GM18907 (cell line): ENCODE measurements around the gene VSX1.

Source experiments
- ATAC-seq: cut with Tn5 transposase; IDR thresholded peaks from one replicate; pipeline ENCODE4 v1.9.1; 2021; ENCODE audit warnings: mild to moderate bottlenecking, moderate library complexity; ENCODE audit not compliant: unreplicated experiment

Gene VSX1

DNA sequence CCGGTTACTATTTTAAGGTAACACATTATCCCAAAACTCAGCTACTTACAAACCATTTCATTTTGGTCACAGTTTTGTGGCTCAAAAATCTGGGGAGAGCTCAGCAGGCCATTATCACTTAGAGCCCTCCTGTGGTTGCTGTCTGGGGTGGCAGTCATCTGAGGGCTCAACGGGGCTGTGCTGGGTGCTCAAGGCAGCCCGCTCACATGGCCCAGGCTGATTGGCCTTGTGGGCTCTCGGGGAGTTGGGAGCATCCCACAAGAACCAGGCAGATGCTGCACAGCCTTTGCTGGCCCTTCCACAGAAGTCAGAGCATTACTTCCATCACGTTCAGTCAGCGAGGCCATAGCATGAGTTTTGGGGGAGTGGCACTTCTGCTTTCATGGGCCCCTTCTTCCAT lies 6.3 kb upstream of the VSX1 start:
- no peak for ATAC-seq

DNA sequence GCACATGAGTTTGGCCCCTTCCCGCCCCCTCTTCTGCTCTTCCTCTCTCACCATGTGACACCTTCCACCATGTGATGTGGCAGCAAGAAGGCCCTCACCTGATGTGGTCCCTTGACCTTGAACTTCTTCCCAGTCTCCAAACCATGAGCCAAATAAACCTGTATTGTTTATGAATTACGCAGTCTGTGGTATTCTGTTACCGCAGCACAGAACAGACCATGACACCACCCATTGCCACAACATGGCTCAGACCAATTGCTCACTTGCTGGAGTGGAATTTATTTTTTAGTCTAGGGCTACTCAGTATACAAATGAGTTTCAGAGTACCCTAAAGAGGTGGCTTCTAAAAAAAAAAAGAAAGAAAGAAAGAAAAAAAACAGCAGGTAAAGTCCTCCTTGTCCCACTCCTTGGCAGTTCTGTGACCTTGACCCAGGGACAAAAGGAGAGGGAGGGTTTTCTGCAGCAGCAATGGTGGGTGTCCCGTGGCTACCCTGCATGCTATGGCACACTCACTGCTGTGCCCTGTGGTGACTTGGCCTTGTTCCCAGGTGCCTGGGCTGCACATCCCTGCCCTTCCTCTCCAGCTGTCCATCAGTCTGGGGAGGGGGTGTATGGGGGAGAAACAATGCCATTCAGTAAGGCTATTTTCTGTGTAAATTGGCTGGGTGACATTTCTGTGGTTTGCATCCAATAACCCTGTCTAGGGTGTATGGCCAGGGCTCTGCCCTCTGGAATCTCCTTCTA lies 5.4 kb upstream of the VSX1 start:
- no peak for ATAC-seq

DNA sequence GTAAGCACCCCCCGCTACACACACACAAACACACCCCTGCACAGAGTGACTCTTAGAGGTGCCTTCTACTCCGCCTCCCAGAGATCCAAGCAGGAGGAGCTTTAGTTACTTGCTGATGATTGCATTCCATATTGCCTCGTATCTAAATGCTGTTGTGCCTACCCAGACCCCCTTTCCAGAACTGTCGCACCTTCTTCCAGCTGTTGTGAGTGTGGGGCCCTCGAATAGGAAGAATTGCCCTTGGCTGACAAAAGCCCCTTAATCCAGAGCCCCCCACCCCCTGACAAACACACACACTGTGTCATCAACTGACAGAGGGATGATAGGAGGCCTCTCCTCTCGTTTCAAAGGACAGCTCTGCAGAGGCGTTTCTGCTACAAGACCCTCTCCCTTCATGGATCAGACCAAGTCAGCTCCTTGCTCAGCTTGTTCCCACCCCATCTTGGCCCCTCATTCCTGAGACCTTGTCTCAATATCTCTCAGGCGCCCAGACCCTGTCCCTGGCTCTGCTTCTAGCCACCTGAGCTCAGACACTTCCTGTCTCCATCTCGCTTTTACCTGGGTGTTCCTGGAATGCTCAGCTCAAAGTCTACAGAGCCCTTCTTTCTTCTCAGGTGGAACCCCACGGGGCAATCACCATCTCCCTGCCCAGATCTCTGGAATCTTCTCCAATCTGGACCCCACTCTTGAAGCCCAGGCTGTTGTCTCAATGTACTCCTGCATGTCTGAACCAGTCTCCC lies 4.0 kb upstream of the VSX1 start:
- no peak for ATAC-seq

DNA sequence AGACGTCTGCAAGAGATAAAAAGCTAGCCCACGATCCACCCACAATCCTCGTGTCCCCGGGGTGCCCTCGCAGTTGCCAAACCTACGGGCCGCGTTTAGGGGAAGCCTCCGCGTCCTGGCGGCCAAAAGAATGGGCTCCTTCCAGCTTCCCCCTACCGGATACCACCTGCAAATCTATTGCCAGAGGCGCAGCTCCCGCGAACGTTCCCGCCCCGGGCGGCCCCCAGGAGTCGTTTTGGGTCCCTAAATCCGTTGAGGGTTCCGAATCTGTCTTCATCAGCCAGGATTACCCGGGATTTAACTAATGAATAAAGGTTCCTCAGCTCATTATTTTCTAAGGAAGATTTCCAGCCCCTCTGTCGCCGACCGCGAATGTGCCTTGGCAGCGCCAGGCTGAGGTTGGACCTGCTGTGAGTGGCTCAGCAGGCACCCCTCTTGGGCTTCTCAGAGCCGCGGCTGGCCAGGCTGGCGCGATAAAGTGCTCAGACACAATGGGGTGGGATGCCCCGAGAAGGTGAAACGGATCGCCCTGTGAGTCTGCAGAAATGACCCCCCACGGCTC lies 2.8 kb upstream of the VSX1 start:
- no peak for ATAC-seq

DNA sequence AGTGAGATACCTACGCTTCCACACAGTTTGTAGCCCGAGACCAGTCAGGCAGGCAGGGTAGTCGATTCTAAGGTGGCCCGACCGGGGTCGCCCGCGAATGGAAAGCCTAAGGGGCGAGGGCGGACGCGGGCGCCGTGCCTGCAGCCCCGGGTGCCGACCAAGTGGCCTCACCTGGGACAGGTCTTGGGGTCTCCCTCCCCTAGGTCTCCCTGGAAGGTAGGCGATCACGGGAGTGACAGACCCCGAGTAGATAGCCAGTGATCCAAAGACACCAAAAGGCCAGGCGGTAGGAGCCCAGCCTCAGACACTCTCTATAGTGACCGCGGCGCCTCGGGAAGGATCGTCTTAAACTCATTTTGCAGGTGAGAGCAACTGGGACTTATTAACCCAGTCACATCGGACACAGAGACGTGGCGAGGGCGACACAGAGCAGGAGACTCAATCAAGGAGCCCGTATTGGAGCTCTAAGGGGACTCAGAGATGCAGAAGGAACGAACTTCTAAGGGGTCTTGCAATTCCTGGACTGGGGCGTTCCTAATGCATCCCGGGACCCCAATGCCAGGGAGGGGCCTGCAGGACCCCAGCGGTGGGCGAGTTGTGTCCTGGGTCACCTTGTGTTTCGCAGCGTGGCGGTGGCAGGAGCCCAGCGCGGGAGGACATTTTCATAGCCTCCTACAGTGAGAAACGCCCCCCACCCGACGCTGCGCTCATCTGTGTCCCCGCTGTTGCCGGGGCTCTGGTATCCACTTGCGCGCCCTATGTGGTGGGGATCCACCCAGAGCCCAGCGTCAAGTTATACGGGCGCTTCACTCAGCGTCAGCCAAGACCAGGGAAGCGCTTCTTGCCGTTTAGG lies 2.1 kb upstream of the VSX1 start:
- ATAC-seq, result no peak

DNA sequence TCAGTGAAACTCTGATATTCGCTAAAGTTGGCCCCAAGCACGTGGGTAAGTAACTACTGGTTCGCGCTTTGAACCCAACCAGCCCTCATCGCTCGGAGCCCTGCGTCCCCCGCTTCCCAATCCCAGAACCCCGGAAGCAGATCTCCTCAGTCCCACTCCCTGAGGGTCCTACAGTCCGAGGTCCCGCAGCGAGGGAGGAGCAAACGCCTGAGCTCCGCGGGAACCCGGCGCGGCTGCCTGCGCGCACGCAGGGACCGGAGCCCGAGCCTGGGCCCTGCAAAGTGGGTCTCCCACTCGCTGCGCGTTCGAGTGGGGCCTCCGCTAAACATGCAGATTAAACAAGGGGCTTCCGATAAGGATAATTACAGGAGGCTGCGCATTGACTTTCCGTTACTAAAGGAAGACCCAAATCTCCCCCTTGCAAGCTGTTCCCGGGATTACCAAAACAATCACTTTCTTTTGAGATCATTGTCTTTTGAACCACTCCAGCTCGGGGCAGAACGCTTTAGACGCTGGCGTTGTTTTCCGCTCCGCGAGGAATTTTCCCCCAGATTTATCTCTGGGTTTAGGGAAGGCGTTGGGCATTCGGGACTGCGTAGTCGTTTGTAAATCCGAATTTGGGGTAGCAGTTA lies 1.3 kb upstream of the VSX1 start:
- ATAC-seq, result no peak

DNA sequence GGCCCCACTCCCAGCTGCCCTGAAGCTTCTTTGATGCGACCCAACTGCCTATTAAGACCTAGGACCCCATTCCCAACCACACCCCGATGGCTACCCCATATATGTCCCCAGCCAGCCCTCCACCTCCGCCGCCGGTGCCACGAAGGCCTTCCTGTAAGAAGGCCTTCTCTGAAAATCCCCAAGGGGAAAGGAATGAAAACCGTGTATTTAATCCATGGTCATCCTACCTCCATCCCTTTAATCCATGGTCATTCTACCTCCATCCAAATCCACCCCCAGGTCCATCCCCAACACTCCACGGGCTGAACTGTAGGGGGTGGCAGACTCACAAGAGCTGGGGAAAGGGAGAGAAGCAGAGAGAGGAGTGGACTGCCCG lies 545 bp upstream of the VSX1 start:
- ATAC-seq, result no peak

DNA sequence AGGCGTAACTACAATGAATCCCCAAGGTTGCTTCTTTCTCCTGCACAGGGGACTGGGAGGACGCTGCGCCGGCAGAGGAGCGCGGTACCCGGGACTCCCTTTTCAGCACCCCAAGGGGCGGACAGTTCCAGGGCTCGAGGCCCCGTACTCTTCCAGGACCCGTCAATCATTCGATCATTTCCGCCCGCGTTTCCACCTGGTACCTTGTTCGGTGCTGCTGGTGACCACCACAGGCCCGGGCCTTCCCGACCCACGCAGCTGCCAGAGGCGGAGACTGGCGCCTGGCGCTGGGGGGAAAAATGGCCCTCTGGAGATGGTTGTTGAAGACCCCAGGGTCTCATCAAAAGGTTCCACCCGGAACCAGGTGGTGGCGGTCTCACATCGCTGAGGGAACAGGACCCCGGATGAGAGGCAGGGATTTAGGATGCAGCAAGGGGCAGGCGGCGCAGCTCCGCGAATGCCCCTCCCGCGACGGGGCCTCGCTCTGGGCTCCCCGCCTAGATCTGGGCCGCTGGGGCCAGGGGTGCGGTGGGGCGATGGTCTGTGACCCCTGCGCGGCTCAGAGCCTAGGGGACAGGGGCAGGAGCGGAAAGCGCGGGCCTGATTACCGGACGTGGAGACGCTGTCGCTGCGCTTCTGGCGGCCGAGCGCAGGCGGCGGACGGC lies 744 bp downstream of the VSX1 start:
- no peak for ATAC-seq

DNA sequence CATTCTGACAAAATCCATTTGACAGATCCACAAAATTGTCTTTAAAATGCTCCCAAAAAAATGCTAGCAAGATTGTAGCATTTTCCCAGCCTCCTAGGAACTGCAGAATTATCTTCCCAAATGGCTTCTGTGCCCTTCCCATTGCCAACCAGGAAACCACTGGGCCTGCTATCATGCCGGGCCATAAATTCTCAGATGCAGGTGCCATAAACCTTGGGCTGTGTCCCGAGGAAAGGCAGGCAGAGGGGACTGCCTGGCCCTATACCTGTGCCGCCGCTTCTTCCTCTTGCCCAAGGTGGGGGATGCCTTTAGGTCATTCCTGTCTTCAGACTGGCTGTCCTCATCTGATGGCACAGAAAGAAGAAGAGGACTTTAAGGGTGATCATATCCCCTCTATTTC lies 2.8 kb downstream of the VSX1 start:
- no peak for ATAC-seq

DNA sequence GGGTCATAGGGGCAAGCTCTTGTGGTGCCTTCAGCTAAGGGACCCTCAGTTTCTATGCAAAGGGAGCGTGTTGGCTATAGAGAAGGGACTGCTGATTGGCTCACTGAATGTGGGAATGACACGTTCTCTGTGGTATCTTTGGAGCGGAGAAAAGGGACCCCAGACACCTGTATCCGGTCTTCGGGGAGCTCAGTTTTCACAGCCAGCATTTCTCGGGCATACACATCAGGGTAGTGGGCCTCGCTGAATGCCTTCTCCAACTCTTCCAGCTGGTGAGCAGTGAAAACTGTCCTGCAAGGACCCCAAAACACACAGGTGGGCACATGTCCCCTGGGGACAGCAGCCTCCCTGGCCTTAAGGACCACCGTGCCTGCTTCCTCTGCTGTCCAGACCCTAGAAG lies 3.3 kb downstream of the VSX1 start:
- ATAC-seq, result no peak

DNA sequence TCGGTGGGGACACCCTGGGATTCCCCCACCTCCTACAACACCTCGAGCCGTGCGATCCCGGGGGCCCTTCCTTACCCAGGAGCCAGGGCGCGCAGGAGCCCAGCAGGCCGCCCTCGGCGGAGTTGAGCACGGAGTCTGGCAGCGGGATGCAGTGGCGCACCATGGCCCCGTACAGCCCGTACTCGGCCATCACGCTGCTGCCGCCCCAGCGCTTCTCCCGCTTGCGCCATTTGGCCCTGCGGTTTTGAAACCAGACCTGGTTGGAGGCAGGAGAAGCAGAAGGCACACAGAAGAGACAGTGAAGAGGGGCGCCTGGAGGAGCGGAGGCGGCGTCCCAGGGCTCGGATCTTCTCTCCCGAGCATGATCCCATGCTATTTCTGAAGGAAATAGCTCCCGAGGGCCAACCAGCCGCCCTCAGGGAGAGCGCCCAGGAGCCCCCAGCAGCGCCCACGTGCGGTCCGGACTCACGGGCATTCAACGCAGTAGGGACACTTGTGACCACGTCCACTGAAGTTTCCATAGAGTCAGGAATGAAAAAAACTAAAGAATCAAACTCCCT lies 4.3 kb downstream of the VSX1 start:
- ATAC-seq, result no peak

DNA sequence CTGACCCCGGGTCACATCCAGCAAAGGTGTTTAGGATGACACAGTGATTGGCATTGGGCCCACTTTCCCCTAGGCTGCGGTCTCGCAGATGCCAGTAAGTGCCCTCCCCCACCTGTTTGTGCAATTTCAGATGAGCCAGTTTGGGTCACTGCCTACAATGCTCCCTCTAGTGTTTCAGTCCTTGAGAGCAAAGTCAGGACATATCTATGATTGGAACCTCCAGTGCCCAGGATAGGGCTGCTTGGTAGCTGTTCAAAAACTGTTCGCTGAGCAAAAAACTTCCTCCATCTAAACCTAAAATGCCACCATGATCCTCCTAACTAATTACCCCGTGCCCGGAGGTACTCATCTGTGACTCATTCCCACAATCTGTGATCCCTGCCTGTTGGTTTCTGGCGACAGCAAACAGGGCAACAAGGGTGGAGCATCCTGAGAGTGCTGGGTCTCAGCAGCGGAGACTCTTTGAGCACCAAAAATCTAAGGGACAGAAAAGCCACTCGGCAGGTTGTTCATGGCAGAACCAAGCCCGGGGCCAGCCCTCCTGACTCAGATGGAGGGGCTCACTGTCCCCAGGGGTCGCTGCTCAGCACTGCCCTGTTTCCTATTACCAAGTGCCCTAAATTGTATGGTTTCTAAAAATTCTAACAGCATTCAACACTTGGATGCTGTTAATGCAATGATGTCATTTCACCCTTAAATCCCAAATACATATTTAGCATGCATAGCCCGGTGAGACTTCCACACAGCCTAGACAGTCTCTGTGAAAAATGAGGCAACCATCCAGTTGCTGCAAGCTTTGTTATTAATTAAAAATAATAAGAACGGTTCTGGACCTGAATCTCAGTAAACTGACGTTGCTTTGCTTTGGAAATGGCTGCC lies 5.0 kb downstream of the VSX1 start:
- no peak for ATAC-seq

DNA sequence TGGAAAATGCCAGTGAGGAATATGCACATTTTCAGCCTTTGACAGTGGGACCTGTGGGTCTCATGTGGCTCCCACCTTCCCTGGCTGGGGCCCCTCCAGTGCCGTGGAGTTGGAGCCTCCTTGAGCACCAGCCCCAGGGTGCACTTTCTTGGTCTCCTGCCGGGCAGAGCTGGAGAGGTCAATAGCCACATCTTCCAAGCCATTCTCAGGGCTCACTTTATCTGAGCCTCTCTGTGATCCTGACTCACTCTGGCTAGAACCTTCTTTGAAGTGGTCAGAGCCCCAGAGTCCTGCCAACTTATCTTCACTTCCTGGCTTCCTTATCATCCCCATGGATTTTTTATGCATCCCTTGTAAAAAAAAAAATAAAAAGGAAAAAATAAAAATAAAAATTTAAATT lies 5.7 kb downstream of the VSX1 start:
- no peak for ATAC-seq

DNA sequence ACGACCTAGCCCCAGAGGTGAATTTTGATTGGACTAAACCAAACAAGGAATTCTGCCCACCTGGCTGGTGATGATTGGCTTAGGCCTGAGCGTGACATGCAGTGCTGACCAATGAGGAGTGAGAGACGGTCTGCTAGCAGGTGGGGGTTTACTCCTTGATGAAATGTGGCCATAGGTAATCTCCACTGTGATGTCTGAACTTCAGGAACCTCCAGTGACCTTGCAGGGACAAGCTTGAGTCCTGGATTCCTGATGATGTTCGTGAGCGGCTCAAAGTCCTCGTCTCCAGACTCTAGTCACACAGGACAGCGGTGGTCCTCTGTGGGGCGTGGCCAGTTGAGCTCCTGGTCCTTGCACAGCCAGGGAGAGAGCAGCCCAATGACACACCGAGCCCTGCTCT lies 8.4 kb downstream of the VSX1 start:
- no peak for ATAC-seq

DNA sequence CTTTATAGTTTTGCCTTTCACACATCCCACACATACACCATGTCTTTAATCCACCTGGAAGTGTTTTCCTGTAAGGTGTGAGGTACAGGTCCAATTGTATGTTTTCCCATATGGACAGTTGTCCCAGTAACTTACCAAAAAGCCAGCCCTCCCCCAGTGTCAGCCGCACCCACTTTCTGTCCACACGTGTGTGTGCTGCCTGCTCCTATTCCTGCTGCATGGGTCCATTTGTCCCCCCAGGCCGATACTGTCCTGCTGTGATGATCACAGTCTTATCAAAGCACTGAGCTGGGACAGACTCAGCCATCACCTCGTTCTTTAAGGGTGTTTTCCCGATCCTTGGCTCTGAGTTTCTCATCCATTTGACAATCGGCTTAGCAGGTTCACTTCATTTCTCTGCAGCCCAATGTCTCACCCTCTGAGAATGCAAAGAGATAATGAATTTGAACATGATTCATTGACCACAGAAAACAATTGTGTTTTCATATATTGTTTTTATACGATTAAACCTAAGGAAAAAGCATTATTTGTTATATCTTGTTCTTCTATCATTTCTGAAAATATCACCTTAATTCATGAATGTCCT lies 9.6 kb downstream of the VSX1 start:
- ATAC-seq, result no peak

DNA sequence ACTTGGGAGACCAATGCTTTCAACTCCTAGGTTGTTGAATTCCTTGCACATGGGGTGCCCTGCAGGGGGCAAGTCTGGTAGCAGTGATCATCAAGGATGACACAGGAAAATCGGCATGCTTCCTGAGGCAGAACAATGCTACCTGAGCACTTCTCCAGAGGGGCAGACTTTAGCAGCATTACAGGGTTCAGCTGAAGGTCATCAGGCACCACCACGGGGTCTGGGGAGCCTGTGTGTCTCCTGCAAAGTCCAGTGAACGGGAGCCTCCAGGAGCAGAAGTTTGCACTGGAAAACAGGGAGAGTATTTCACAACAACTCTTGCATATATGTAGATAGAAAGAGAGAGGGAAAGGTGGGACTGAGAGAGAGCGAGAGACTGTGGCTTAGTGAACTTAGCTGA lies 10.2 kb downstream of the VSX1 start:
- ATAC-seq, result no peak

DNA sequence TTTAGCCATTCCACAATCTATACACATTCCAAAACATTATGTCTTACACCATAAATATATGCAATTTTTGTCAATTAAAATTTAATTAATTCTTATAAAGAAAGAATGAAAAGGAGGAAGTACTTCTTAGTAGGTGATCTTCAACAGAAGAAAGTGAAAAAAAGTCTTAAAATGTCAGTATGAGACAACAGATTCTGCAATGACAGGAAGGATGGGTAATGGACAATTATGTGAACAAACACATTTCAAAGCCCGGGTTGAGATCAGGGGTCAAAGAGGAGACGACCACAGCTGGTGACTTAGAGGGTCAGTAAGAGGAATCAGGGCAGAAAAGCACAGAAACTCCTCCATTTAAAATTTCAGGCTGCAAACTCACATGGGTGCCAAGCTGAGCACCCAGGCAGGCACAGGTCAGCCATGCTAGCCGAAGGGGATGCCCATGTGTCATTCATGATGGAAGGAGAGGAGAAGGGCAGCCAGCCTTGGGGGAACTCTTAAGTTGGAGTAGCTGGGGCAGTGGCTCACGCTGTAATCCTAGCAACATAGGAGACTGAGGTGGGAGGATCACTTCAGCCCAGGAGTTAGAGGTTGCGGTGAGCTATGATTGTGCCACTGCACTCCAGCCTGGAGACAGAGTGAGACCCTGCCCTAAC lies 11.0 kb downstream of the VSX1 start:
- no peak for ATAC-seq
